Kidney capillary endothelial cell (primary cell): ENCODE results near the gene KLF12.

Experiments used
- DNase-seq: peaks from one replicate; pipeline ENCODE4 v3.0.0-alpha.2; 2018; ENCODE audit warnings: low spot score

Gene KLF12

GRCh38 chr13:74102691-74103090 lies 31.5 kb downstream of the KLF12 start:
- DNase-seq, result no peak

- no peak for DNase-seq
Measured at GRCh38 chr13:74101436-74101835, 32.8 kb downstream of the KLF12 start.

DNA sequence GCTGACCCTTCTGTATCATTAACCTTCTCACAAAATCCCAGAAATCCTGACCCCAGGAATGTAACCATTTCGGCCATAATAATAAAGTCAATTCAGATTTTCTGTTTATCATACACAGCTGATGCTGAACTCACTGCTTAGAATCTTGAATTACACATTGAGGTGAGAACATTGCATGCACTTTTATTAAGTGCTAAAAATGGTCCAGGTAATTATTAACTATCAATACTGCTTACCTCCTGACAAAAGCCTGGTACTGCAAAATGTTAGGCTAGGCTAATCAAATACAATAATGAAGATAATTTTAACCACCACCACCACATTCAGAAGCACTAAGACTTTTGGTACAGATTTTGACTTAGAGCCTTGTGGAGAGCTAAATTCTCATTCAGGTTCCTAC lies 36.1 kb downstream of the KLF12 start:
- no peak for DNase-seq

DNA sequence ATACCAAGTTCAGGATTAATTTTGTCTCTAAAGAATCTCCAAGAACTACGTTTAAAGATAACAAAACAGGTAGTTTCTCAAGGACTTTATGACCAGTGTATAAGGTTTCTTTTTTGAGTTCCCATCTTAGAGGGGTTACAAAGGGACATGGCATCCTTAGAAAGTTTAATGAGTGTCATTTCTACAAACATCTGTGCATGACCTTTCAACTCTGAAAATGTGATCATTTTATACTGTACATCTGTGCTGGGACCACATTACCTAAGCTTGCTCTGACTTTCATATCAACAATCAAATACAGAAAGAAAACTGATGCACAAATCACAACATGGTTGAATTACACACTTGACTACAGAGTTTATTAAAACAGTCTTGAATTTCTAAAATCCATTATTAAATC lies 37.1 kb downstream of the KLF12 start:
- DNase-seq, result no peak

DNA sequence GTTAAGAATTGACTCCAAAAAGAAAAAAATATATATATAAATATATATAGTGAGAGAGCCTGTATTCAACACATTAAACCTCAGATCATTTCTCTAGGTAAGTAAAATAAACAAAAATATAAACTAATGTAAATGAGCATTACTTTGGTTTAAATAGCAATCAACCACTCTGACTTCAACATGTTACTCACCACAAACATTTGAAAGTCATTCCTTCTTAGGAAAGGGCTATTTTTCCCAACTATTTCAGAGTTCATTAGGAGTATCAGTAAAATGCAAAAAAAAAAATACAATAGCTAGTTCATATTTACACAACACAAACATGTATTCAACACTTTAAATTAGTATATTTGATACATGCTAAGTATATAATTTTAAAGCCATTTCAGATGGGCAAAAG lies 40.5 kb downstream of the KLF12 start:
- no peak for DNase-seq

DNA sequence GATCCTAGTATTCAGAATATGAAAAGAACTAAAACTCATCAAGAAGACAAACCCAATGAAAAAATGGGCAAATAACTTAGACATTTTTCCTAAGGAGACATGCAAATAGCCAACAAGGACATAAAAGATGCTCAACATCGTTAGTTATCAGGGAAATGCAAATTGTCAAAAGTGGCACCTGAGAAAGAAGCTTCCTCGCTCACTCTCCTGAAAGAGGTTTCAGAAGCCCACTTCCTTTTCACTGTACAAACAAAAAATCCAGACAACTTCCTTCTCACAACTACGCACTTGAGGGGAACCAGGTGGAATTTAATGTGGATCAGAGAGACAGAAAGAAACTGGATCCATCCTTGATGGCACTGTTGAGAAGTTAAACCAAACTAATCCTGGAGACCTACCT lies 41.5 kb downstream of the KLF12 start:
- no peak for DNase-seq

GRCh38 chr13:74090869-74091605 lies 43.2 kb downstream of the KLF12 start:
- DNase-seq, result no peak

DNA sequence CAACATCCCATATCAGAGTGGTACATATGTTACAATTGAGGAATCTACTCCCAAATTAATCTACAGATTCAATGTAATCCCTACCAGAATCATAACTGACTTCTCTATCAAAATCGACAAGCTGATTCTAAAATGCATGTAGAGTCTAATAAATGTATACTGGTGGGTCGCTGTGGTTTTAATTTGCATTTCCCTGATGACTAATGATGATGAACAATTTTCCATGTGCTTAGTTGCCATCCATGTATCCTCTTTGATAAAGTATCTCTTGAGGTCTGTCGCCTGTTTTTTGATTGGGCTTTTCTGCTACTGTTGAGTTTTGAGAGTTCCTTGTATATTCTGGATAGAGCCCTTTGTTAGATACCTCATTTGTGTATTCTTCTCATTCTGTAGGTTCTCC lies 43.8 kb downstream of the KLF12 start:
- DNase-seq, result no peak

- DNase-seq, result no peak
Measured at GRCh38 chr13:74087357-74087756, 46.8 kb downstream of the KLF12 start.
